KMS-11 (cell line): ENCODE results near the gene FARS2.
A peak's percentile ranks its signal among the peaks of the same experiment; 100 is the strongest.

ENCODE experiments used
- H2AFZ ChIP-seq: fragments of 200-600 bp; sonication (generic); 2 replicates; pipeline ENCODE4 v1.6.1; 2016; ENCODE audit warnings: antibody characterized with exemption, mixed run types, low read depth
- H3K27ac ChIP-seq: fragments of 200-600 bp; sonication (generic); 2 replicates; pipeline ENCODE4 v1.6.1; 2016; ENCODE audit warnings: mild to moderate bottlenecking, mixed run types
- H3K27me3 ChIP-seq: fragments of 200-600 bp; sonication (generic); 2 replicates; pipeline ENCODE4 v1.6.1; 2017; ENCODE audit warnings: mild to moderate bottlenecking, low read depth, mixed run types, moderate library complexity; ENCODE audit not compliant: insufficient read depth
- H3K36me3 ChIP-seq: fragments of 200-600 bp; sonication (generic); 2 replicates; pipeline ENCODE4 v1.6.1; 2017; ENCODE audit warnings: mild to moderate bottlenecking, mixed run types; ENCODE audit not compliant: insufficient read depth
- H3K4me1 ChIP-seq: fragments of 200-600 bp; sonication (generic); 2 replicates; pipeline ENCODE4 v1.6.1; 2016; ENCODE audit warnings: mild to moderate bottlenecking, low read depth, mixed run types; ENCODE audit not compliant: poor library complexity, severe bottlenecking
- H3K4me2 ChIP-seq: fragments of 200-600 bp; sonication (generic); 2 replicates; pipeline ENCODE4 v1.7.0; 2016; ENCODE audit warnings: mild to moderate bottlenecking, mixed run types
- H3K4me3 ChIP-seq: fragments of 200-600 bp; sonication (generic); IDR thresholded peaks from 2 replicates; pipeline ENCODE4 v1.6.1; 2017; ENCODE audit warnings: low read depth, low read length, mixed read lengths; ENCODE audit not compliant: insufficient read depth
- H3K79me2 ChIP-seq: fragments of 200-600 bp; sonication (generic); 2 replicates; pipeline ENCODE4 v1.6.1; 2016; ENCODE audit warnings: low read depth, mixed run types; ENCODE audit not compliant: insufficient read depth
- H3K9ac ChIP-seq: fragments of 200-600 bp; sonication (generic); 2 replicates; pipeline ENCODE4 v1.6.1; 2016; ENCODE audit warnings: mild to moderate bottlenecking, mixed run types
- H4K20me1 ChIP-seq: fragments of 200-600 bp; sonication (generic); 2 replicates; pipeline ENCODE4 v1.6.1; 2016; ENCODE audit warnings: mild to moderate bottlenecking, mixed run types; ENCODE audit not compliant: insufficient read depth
- CTCF ChIP-seq: fragments of 200-600 bp; sonication (generic); conservative IDR thresholded peaks from 2 replicates; pipeline ENCODE4 v1.6.1; 2017; ENCODE audit warnings: low read depth, mild to moderate bottlenecking, antibody characterized with exemption, low read length, moderate library complexity, mixed read lengths

The FARS2 gene

GRCh38 chr6:5466281-5467136 is 205.2 kb downstream of the FARS2 start:
- H4K20me1 ChIP-seq: no peaks in the 10 kb centered on the region
- no peak overlapping the region for H3K4me2 ChIP-seq
- no peak overlapping the region for H2AFZ ChIP-seq
- no peak overlapping the region for H3K4me3 ChIP-seq
- H3K36me3 ChIP-seq: no peaks in the 10 kb centered on the region
- H3K9ac ChIP-seq: no peak overlapping the region
- H3K79me2 ChIP-seq: no peaks in the 10 kb centered on the region
- H3K27ac ChIP-seq: no peak overlapping the region
- no peaks in the 10 kb centered on the region for H3K27me3 ChIP-seq
- H3K4me1 ChIP-seq: peaks cover 12% of the 10 kb centered on the region
- TF ChIP-seq CTCF: no peak

- H3K4me1 ChIP-seq: peaks cover 12% of the 10 kb centered on the region
- TF ChIP-seq CTCF: no peak
- no peak overlapping the region for H3K27ac ChIP-seq
Observed at GRCh38 chr6:5468586-5468985, 207.3 kb downstream of the FARS2 start.

GRCh38 chr6:5469101-5469846 is 208.0 kb downstream of the FARS2 start:
- no peak for TF ChIP-seq CTCF
- no peak overlapping the region for H3K4me2 ChIP-seq
- no peaks in the 10 kb centered on the region for H3K79me2 ChIP-seq
- no peak overlapping the region for H3K9ac ChIP-seq
- peaks cover 12% of the 10 kb centered on the region for H3K4me1 ChIP-seq
- H3K27ac ChIP-seq: no peak overlapping the region
- H4K20me1 ChIP-seq: no peaks in the 10 kb centered on the region
- no peak overlapping the region for H3K4me3 ChIP-seq
- no peaks in the 10 kb centered on the region for H3K36me3 ChIP-seq
- no peaks in the 10 kb centered on the region for H3K27me3 ChIP-seq
- no peak overlapping the region for H2AFZ ChIP-seq

More at GRCh38 chr6:5468586-5468985, 207.3 kb downstream of the FARS2 start:
- Histone ChIP-seq H2AFZ (no peak overlapping the region), H3K36me3 (no peaks in the 10 kb centered on the region), H3K4me2 (no peak overlapping the region), H3K79me2 (no peaks in the 10 kb centered on the region), H3K27me3 (no peaks in the 10 kb centered on the region), H4K20me1 (no peaks in the 10 kb centered on the region), H3K4me3 (no peak overlapping the region), H3K9ac (no peak overlapping the region)

GRCh38 chr6:5471044-5471443 is 209.7 kb downstream of the FARS2 start:
- peaks cover 12% of the 10 kb centered on the region for H3K4me1 ChIP-seq
- H3K4me2 ChIP-seq: no peak overlapping the region
- H3K79me2 ChIP-seq: no peaks in the 10 kb centered on the region
- no peak overlapping the region for H2AFZ ChIP-seq
- H3K27ac ChIP-seq: no peak overlapping the region
- no peak overlapping the region for H3K4me3 ChIP-seq
- peak; percentile 90 for TF ChIP-seq CTCF
- no peaks in the 10 kb centered on the region for H3K27me3 ChIP-seq
- H4K20me1 ChIP-seq: no peaks in the 10 kb centered on the region
- no peaks in the 10 kb centered on the region for H3K36me3 ChIP-seq
- no peak overlapping the region for H3K9ac ChIP-seq
